GM18517 (cell line): ENCODE measurements around the gene NAXE.
A peak's percentile ranks its signal among the peaks of the same experiment; 100 is the strongest.
"Not testable (repeated sequence)": the region's sequence is repeated elsewhere in the genome, so short reads cannot be mapped to it uniquely, and the experiment has no call there.

ENCODE experiments used
- ATAC-seq: cut with Tn5 transposase; IDR thresholded peaks from one replicate; pipeline ENCODE4 v1.9.1; 2021; ENCODE audit warnings: mild to moderate bottlenecking, moderate library complexity; ENCODE audit not compliant: unreplicated experiment

Gene NAXE

DNA sequence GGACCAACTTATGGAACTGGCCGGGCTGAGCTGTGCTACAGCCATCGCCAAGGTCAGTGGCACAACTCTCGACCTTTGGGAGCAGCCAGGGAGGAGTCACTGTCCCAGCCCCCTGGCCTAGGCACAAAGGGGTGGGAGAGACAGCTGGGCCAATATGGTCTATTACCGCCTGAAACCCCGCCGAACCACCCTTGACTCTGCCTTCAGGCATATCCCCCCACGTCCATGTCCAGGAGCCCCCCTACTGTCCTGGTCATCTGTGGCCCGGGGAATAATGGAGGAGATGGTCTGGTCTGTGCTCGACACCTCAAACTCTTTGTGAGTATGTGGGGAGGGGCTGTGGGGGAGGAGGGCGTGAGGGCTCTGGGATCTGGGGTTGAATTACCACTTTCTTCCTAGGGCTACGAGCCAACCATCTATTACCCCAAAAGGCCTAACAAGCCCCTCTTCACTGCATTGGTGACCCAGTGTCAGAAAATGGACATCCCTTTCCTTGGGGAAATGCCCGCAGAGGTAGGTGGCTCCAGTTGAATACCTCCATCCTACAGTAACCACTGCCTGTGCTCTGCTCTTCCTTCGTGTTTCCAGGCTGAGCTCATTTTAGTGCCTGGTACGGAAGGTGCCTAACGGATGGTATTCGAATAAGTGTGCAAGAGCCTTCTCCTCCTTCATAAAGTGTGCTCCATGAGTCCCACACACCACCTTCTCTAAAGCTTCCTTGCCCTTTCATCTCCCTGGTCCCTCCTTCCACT, 758 bp downstream of the NAXE start:
- ATAC-seq, result no peak

DNA sequence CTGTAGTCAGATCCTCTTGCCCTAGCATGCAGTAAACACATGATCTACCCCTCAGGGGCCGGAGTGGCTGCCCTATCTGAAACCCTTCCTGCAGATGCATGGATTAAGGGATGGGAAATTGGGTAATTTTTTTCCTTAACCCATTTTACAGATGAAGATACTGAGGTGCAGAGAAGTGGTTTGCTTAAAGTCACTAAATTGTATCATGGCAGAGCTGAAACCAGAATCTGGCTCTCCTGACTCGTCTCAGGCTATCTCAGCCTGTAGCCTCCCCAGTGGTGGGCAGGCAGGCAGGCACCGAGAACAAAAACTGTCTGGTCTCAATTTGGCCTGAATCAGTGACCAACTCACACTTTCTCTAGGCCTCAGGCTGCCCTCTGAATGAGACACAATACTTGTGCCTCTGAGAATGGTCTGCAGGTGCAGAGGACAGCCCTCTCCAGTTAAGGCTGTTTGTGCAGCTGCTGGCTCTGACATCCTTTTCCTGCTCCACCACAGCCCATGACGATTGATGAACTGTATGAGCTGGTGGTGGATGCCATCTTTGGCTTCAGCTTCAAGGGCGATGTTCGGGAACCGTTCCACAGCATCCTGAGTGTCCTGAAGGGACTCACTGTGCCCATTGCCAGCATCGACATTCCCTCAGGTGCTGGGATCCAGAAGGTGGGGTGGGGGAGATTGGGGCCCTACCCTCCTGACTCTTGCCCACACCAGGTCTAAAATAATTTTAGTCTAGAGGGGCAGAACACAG, 1.5 kb downstream of the NAXE start:
- ATAC-seq, result no peak

DNA sequence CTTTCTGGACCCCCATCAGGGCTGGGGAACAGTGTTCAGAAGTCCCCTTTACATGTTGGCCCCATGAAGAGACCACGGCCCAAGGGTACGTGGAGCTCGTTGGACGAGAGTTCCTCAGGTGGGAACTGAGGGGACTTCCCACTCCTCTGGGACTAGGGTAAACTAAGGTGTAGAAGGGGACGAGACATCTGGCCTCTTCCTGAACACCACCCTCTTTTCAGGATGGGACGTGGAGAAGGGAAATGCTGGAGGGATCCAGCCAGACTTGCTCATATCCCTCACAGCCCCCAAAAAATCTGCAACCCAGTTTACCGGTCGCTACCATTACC, 2.0 kb downstream of the NAXE start:
- ATAC-seq, result no peak

DNA sequence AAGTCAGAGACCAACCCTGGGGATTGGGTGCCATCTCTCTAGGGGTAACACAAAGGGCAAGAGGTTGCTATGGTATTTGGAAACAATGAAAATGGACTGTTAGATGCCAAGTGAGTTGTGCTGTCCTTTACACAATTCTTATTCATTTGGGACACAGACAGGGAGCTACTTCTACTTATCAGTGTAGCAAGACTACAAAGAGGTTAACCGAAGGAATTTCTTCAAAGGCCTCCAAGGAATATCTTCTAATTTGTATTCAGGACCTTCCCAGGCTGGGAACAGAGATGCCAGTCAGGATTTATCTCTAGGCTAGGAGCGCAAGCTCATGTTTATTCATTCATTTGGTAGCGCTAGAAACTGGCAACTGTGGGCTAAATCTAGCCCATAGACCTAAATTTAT, 2.6 kb downstream of the NAXE start:
- ATAC-seq, result no peak

DNA sequence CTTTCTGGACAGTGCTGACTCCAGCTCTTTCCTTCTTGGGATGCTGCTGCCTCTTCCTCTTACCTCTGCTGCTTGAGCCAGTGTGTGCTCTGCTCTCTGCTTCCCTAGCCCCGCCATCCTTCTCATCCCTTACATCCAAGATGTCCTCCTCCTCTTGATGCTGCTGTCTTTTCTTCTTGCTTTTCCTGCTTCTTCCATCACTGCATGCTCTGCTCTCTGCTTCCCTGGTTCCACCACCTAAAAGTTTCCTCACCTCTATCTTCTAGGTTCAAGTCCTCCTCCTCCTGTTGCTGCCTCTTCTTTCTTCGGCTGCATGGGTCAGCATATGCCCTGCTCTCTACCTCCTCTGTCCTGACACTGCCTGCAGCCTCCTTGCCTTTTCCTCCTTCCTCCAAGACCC, 3.4 kb downstream of the NAXE start:
- ATAC-seq, result no peak

DNA sequence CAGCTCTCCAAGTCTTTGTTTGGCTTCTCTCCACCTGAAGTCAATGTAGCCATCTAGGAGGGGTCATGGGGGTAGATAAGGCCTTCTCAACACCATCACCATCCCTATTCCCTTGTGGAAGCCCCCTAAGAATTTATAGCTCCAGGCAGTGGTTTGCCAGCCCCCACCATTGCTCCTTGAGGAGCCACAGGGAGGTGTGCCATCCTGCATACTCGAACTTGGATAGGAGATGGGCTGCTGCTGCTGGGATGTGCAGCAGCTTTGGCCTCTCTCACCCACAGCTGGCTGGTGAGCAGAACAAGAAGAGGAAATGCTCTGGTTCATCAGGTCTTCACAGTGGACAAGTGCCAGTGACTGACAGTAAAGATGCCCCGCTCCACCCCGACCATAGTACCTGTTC, 4.8 kb downstream of the NAXE start:
- no peak for ATAC-seq

DNA sequence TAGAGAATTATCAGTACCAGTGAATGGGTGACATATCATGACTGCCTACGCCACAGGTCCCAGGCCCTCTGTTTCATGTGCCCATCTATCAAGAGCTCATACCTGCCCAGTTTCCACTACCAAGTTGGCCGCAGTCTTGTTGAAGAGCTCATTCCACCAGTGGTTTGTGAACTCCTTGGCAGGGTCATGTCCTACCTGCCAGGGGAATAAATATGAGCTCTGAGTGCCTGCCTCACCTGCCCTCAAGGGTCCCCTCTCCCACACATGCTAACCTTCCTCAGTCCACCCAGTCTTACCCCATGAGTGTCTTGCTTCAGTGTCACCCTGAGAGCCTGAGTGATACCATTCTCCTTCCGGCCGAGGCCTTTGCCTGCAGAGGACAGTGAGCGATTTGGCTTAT, 6.5 kb downstream of the NAXE start:
- ATAC-seq, result no peak

DNA sequence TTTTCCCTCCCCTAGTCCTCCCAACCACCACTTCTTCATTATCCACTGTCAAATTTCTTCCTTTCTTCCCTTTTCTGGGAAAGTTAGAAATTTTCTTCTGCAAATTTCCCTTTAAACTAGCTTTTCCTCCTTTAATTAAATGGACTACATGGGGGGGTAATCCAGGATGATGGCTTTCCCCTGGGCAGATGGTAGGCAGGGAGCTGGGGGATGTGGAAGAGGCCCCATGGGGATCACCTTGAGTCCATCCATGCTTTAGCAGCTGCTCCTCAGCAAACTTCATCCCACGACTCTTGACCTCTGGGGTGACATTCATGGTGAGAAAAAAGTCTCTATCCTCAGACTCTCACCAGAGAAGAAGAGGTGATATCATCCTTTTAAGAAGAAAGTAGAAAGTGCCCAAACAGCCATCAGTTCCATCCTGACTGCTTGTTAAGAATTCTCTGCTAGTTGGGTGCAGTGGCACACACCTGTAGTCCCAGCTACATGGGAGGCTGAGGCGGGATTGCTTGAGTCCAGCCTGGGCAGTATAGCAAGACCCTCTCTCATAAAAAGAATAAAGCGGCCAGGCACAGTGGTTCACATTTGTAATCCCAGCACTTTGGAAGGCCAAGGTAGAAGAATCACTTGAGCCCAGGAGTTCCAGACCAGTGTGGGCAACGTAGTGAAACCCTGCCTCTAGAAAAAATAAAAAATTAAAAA, 7.3 kb downstream of the NAXE start:
- ATAC-seq, result no peak

DNA sequence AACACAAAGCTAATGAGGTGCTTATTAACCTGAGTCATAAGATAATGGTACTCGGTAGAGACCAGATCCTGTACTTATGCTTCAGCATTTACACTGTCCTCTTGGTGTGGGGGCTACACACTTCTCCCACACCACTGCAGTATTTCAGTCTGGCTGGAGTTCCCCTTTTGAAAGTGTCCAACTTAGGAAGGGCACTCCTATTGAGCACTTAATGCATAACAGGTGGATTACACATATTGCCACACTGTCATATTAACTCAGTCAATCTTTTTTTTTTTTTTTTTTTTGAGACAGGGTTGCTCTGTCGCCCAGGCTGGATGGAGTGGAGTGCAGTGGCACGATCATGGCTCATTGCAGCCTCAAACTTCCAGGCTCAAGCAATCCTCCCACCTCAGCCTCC, 8.2 kb downstream of the NAXE start:
- ATAC-seq, result no peak

DNA sequence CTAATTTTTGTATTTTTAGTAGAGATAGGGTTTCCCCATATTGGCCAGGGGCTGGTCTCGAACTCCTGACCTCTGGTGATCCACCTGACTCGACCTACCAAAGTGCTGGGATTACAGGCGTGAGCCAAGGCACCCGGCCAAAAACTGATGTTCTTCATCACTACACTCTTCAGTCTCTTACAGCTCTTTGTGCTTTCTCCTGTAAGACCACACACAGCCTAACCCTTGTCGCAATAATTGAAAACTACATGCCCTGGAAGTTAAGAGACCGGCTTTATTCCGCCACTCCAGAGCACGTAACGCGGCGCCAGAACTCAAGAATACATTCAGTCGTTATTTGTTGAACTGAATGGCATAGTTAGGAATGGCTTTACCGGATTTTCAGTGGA, 9.2 kb downstream of the NAXE start:
- no peak for ATAC-seq

DNA sequence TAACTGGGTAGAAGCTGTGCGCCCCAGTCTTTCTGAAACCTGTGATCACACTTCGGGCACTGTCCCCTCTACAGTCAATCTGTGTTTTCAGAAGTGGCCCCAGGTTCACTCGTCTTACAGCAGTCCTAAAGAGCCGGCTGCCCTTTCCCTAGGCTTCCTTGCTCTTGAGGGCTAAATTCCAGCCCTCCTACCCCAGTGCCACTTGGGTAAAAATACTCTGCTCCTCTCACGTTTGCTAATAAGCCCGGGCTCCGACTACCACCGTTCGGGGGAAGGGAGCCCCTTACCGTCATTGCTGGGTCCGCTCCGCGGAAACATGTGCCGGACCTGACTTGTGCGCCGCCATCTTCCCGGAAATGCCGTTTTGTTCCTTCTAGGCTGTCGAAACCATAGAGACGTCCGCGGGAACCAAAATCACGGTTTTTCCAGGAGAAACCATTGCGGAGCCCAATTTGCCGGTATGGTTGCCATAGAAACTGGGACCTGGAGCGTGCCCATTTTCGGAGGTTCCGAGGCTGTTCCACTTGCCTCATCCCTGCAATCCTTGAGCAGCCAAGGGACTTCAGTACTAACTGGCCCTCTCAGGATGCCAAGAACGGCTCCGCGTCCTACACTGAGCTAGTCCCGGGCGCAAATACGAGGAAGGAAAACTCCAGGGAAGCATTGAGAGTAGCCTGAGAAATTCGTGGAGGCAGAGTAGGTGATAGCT, 9.7 kb downstream of the NAXE start, which contains the start of gene GPATCH4:
TSS of gene GPATCH4 (minus strand) at position 358 of the 709 bp plus-strand sequence.
- ATAC-seq, result peak; percentile 50

DNA sequence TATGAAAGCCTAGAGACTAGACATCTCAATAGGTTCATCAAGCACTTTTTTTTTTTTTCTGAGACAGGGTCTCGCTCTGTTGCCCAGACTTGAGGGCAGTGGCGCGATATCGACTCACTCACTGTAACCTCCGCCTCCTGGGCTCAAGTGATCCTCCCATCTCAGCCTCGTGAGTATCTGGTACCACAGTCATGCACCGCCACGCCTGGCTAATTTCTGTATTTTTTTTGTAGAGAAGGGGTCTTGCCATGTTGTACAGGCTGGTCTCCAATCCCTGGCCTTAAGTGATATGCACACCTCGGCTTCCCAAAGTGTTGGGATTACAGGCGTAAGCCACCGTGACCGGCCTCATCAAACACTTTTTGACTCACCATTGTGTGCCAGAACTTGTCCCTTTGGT, 10.3 kb downstream of the NAXE start:
- ATAC-seq, result peak; percentile 22

DNA sequence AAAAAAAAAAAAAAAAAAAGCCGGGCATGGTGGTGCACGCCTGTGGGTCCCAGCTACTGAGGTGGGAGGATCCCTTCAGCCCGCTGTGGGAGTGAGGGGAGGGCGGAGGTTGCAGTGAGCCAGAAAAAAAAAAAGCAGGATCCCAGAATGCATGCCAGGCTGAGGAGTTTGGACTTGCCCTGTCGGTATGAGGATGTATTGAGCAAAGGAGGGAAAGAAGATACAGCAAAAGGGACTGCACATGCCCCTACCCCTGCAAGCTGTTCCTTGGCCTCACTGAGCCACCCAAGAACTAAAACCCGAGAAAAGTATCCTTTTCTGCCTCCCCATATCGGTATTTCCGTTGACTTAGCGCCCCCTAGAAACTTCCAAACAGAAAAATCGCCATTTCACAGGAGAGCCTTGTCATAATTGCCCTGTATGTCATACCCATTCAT, 11.0 kb downstream of the NAXE start:
- ATAC-seq, result no peak

DNA sequence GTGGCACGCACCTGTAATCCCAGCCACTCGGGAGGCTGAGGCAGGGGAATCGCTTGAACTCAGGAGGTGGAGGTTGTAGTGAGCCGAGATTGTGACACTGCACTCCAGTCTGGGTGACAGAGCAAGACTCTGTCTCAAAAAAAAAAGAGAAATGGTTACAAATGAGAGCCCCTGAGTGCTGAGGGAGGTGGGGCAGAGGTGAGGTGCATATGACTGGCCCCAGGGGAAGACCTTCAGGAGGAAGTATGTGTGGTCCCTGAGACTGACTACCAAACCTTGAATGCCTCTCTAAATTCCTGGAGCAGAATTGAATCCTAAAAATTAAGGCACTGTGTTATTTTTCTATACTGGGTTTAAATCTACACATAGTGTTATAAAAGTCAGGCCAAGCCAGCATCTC, 15.8 kb downstream of the NAXE start:
- not testable (repeated sequence) for ATAC-seq

DNA sequence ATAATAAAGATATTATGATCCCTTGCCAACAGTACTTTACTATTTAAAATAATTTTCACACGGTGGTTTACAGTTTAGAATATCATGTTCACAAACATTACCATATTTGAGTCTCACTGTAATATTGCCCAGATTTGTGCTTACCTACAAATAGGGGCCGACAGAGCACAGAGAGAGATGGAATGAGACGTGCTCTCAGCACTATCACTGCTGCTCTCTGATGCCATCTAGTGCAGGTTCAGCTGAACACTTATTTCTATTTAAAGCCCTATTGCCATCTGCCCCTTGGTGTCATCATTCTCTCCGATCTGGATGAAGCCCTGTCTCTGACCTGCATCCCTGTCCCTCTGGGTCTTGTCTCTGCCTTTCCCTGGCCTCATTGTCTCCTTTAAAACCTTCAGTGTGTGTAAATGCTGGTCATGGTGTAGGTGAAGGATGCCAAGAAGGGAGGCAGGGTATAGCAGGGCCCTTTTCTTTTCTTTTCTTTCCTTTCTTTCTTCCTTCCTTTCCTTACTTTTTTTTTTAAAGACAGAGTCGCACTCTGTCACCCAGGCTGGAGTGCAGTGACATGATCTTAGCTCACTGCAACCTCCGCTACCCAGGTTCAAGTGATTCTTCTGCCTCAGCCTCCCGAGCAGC, 16.6 kb downstream of the NAXE start:
- peak; percentile 76 for ATAC-seq

DNA sequence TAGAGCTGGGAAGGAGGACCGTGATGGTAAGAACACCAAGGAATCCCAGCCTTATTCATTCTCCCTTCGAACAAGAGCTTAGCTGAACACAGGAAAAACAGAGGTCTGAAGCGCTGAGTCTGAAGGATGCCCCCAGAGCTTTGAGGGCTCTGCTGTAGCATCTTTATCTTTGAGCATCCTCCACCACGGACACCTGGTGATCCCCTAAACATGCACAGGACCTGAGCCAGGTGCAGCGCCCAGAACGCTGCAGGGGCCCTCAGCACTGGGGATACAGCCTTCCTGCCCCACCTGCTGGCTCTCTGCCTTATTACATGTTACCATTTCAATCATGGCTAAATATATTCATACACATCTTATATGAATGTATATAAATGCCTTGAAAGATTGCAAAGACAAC, 17.4 kb downstream of the NAXE start:
- no peak for ATAC-seq

DNA sequence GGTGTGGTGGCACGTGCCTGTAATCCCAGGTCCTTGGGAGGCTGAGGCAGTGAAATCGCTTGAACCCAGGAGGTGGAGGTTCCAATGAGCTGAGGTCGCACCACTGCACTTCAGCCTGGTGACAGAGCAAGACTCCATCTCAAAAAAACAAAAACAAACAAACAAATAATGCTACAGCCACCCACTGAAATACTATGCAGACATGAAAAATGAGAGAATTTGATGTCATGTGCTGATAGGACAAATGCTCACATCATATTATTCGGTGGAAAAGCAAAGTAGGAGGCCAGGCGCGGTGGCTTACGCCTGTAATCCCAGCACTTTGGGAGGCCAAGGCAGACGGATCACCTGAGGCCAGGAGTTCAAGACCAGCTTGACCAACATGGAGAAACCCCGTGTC, 18.5 kb downstream of the NAXE start:
- ATAC-seq, result not testable (repeated sequence)

DNA sequence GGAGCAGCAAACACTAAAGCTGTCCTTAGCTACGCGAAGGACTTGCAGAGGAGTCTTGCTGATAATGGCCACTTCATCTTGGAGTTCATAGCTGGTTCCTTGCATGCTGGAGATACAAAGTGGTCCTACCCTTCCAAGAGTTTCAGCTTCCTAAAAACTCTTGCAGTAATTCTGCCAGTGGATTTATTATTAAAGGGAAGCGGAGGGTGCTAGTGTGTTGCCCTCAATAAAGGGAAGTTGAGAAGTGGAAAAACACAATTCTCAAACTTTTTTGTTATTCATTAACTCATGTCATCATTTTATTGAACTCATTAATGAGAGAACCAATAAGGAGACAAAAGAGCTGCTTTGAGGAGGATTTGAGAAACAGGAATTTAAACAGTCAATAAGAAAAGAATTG, 21.1 kb downstream of the NAXE start:
- no peak for ATAC-seq

DNA sequence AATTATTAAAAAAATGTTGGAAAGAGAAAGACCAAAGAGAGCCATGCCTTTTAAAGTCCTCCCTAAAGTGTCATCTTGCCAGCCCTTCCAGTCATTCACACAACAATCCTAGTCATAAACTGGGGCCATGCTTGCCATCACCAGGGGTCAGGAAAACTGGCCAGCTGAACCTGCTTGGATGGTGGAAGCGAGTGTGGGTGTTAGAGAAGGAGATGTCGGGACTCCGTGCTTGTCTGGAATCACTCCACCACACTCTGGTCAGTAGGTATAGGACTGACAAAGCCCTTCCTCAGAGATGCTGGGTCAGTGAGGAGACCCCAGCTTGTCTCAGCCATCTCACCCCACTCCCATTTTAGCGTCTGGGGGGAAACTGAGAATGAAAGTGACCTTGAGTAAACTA, 24.4 kb downstream of the NAXE start:
- ATAC-seq, result no peak

DNA sequence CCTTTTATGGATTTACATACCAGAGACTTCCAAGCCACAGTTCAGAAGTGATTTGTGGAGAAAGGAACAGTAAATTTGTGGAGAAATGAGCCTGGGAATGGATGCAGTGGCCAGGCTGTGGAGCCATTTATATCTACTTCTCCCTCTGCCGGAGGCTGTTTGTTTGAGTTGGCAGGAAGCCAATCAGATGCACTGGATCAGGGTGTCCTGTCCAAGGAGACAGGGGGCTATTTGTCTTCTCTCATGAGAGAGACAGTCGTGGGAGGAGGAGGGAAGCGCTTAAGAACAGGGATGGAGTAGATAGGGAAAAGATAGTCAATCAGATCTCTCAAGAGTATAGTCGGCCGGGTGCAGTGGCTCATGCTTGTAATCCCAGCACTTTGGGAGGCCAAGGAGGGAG, 24.9 kb downstream of the NAXE start:
- ATAC-seq, result no peak
